ENCODE measurements around the gene SLC38A11. TPM values are rescaled to one million over a fixed set of nuclear protein-coding genes. Genes with fewer than 3 reads are reported as not detected.

Gene SLC38A11
- total RNA-seq, 4 donors from 2014 or later, result 1.4 to 11.6 (median 2.6) TPM

DNA sequence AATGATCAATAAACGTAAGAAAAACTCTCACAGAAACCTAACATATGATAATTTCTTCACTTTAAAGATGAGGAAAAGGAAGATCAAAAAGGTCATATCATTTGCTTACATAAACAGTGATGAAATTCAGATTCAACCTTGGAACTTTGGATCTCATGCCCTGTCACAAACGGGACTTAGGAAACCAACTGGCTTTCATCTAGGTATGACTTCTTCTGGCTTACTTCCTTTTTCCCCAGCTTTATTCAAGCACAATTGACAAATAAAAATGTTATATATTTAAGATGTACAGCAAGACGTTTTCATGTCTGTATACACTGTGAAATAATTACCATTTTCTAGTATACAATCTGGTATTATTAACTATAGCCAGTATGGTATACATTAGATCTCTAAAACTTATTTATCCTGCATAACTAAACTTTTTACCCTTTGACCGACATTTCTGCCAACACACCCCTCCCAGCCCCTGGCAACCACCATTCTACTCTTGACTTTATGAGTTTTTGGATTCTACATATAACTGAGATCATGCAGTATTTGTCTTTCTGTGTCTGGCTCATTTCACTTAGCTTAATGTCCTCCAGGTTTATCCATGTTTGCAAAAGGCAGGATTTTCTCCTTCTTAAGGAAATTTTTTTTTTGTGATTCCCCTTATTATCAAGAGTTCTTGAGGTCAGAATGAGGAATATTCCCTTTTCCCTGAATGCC, 67.7 kb downstream of the SLC38A11 start:
- DNase-seq (ENCODE audit: extremely low spot score), result no peak
- H3K9me3 ChIP-seq, result no peaks in the 10 kb centered on the region
- no peaks in the 10 kb centered on the region for H3K36me3 ChIP-seq
- intact Hi-C loops (cut with DNase I), result no loop called here
- 70% methylated on average over 4 of the region's 4 CpGs for WGBS
- H3K27ac ChIP-seq (replicated peaks in 1 of 4), result no peak overlapping the region
- no peaks in the 10 kb centered on the region for H3K27me3 ChIP-seq
- peaks cover 0 to 17% (median 3%) of the 10 kb centered on the region in 4 donors for H3K4me1 ChIP-seq
- TF ChIP-seq POLR2A (IDR thresholded peaks at IDR 0.05; ENCODE audit: low read depth) (no peak), EP300 (IDR thresholded peaks at IDR 0.05) (no peak), POLR2AphosphoS5 (IDR thresholded peaks at IDR 0.05) (no peak)
- TF ChIP-seq, protein P1, sequence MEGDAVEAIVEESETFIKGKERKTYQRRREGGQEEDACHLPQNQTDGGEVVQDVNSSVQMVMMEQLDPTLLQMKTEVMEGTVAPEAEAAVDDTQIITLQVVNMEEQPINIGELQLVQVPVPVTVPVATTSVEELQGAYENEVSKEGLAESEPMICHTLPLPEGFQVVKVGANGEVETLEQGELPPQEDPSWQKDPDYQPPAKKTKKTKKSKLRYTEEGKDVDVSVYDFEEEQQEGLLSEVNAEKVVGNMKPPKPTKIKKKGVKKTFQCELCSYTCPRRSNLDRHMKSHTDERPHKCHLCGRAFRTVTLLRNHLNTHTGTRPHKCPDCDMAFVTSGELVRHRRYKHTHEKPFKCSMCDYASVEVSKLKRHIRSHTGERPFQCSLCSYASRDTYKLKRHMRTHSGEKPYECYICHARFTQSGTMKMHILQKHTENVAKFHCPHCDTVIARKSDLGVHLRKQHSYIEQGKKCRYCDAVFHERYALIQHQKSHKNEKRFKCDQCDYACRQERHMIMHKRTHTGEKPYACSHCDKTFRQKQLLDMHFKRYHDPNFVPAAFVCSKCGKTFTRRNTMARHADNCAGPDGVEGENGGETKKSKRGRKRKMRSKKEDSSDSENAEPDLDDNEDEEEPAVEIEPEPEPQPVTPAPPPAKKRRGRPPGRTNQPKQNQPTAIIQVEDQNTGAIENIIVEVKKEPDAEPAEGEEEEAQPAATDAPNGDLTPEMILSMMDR (IDR thresholded peaks at IDR 0.05), result no peak
- no peak overlapping the region for H3K4me3 ChIP-seq

- DNase-seq (ENCODE audit: extremely low spot score), result no peak
- intact Hi-C loops (cut with DNase I), result no loop called here
- H3K4me3 ChIP-seq, result no peak overlapping the region
- peaks cover 0 to 33% (median 24%) of the 10 kb centered on the region in 4 donors for H3K4me1 ChIP-seq
- peak overlapping the region in 2 of 4 donors; percentile 9 to 11 for H3K27ac ChIP-seq (replicated peaks in 1 of 4)
- WGBS, result 69% methylated on average over 9 of the region's 9 CpGs
- TF ChIP-seq EP300 (IDR thresholded peaks at IDR 0.05), result no peak
- no peak for TF ChIP-seq POLR2AphosphoS5 (IDR thresholded peaks at IDR 0.05)
- no peak for TF ChIP-seq POLR2A (IDR thresholded peaks at IDR 0.05; ENCODE audit: low read depth)
- TF ChIP-seq, protein P1 (IDR thresholded peaks at IDR 0.05), result no peak
- H3K36me3 ChIP-seq, result no peaks in the 10 kb centered on the region
- no peaks in the 10 kb centered on the region for H3K27me3 ChIP-seq
- H3K9me3 ChIP-seq, result no peaks in the 10 kb centered on the region
Measured at GRCh38 chr2:164882276-164882675, 73.0 kb downstream of the SLC38A11 start.

GRCh38 chr2:164881524-164881923, 73.8 kb downstream of the SLC38A11 start:
- intact Hi-C loops (cut with DNase I), result no loop called here
- peak overlapping the region in 1 of 4 donors; percentile 9 for H3K27ac ChIP-seq (replicated peaks in 1 of 4)
- 100% methylated on average over 1 of the region's 1 CpG for WGBS
- H3K9me3 ChIP-seq, result no peaks in the 10 kb centered on the region
- DNase-seq (ENCODE audit: extremely low spot score), result no peak
- H3K4me3 ChIP-seq, result no peak overlapping the region
- H3K36me3 ChIP-seq, result no peaks in the 10 kb centered on the region
- H3K27me3 ChIP-seq, result no peaks in the 10 kb centered on the region
- peaks cover 0 to 33% (median 24%) of the 10 kb centered on the region in 4 donors for H3K4me1 ChIP-seq
- TF ChIP-seq POLR2A (IDR thresholded peaks at IDR 0.05; ENCODE audit: low read depth) (no peak), POLR2AphosphoS5 (IDR thresholded peaks at IDR 0.05) (no peak), EP300 (IDR thresholded peaks at IDR 0.05) (no peak)
- TF ChIP-seq, protein P1 (IDR thresholded peaks at IDR 0.05), result no peak

DNA sequence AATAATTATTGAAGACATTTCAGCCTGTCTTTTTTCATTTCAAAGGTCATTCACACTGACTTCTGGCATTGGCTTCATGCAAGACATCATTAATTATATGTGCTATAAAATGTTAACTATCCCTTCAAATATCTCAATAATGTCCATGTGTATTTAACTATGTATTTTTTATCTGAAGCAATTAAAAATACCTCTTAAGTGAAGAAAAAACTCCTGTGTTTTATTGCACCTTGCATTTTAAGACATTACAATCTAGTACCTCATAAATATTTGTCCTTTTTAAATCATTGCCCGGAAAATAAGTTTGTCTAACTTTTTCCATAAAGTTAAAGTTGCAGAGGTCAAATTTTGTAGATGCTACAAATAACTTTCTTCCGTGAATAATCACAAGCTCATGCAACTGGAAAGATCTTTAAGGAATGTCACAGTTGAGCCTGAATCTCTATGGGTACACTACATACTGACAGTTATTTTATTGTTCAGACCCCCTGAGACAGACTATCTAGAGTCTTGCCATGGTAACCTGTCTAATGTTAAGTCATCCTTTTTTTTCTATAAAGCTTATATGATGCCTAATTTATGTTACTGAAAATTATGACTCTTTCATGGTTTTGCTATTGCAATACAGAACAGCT, 75.3 kb downstream of the SLC38A11 start:
- H3K27me3 ChIP-seq, result no peaks in the 10 kb centered on the region
- H3K9me3 ChIP-seq, result no peaks in the 10 kb centered on the region
- no peaks in the 10 kb centered on the region for H3K36me3 ChIP-seq
- no peak for DNase-seq (ENCODE audit: extremely low spot score)
- no peak overlapping the region for H3K27ac ChIP-seq (replicated peaks in 1 of 4)
- intact Hi-C loops (cut with DNase I), result no loop called here
- TF ChIP-seq, protein P1 (IDR thresholded peaks at IDR 0.05), result no peak
- no peak for TF ChIP-seq EP300 (IDR thresholded peaks at IDR 0.05)
- no peak for TF ChIP-seq POLR2AphosphoS5 (IDR thresholded peaks at IDR 0.05)
- TF ChIP-seq POLR2A (IDR thresholded peaks at IDR 0.05; ENCODE audit: low read depth), result no peak
- no peak overlapping the region for H3K4me3 ChIP-seq
- 38% methylated on average over 2 of the region's 2 CpGs for WGBS
- peaks cover 0 to 33% (median 24%) of the 10 kb centered on the region in 4 donors for H3K4me1 ChIP-seq
